Raji (cell line): ENCODE data around the gene LUM.

Experiments used
- POLR2A ChIP-seq: IDR thresholded peaks from 2 replicates; pipeline ENCODE4 v1.6.1; 2011; ENCODE audit warnings: low read depth, low read length, control low read depth; ENCODE audit not compliant: insufficient read depth

LUM gene

GRCh38 chr12:91099341-91099740 lies 12.0 kb downstream of the LUM start:
- TF ChIP-seq POLR2A = no peak

- no peak for TF ChIP-seq POLR2A
Observed at GRCh38 chr12:91098941-91099340, 12.4 kb downstream of the LUM start.

GRCh38 chr12:91098461-91098860 lies 12.8 kb downstream of the LUM start:
- TF ChIP-seq POLR2A = no peak

- TF ChIP-seq POLR2A = no peak
Observed at GRCh38 chr12:91094957-91095356, 16.3 kb downstream of the LUM start.

- no peak for TF ChIP-seq POLR2A
Observed at GRCh38 chr12:91094032-91094662, 17.1 kb downstream of the LUM start.

- TF ChIP-seq POLR2A = no peak
Observed at GRCh38 chr12:91093341-91093740, 18.0 kb downstream of the LUM start.

GRCh38 chr12:91091916-91092715 lies 19.2 kb downstream of the LUM start:
- no peak for TF ChIP-seq POLR2A

GRCh38 chr12:91080041-91080440 lies 31.3 kb downstream of the LUM start:
- TF ChIP-seq POLR2A = no peak

GRCh38 chr12:91078501-91078900 lies 32.8 kb downstream of the LUM start:
- no peak for TF ChIP-seq POLR2A

GRCh38 chr12:91077228-91077954 lies 33.9 kb downstream of the LUM start:
- no peak for TF ChIP-seq POLR2A

GRCh38 chr12:91074851-91075250 lies 36.4 kb downstream of the LUM start:
- no peak for TF ChIP-seq POLR2A

GRCh38 chr12:91074154-91074709 lies 37.1 kb downstream of the LUM start:
- no peak for TF ChIP-seq POLR2A

GRCh38 chr12:91073426-91073825 lies 37.9 kb downstream of the LUM start:
- no peak for TF ChIP-seq POLR2A

GRCh38 chr12:91072931-91073330 lies 38.4 kb downstream of the LUM start:
- no peak for TF ChIP-seq POLR2A

GRCh38 chr12:91070936-91071335 lies 40.4 kb downstream of the LUM start:
- no peak for TF ChIP-seq POLR2A

- TF ChIP-seq POLR2A = no peak
Observed at GRCh38 chr12:91065396-91065795, 45.9 kb downstream of the LUM start.
